ENCODE measurements around the gene CBFA2T2.

DNA sequence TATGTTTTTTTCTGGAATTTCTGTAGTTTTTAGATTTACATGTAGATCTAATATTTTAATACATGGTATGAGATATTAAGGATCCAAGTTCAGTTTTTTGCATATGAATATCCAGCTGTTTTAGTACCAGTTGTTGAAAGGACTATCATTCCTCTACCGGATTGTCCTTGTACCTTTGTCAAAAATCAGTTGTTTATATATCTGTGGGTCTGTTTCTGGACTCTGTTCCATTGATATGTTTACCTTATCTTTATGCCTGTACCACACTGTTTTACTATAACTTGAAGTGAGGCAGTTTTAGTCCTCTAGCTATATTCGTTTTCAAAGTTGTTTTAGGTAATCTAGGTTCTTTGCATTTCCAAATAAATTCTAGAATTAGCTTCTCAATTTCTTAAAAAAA lies 47.7 kb downstream of the CBFA2T2 start:
- TF ChIP-seq, protein P1, sequence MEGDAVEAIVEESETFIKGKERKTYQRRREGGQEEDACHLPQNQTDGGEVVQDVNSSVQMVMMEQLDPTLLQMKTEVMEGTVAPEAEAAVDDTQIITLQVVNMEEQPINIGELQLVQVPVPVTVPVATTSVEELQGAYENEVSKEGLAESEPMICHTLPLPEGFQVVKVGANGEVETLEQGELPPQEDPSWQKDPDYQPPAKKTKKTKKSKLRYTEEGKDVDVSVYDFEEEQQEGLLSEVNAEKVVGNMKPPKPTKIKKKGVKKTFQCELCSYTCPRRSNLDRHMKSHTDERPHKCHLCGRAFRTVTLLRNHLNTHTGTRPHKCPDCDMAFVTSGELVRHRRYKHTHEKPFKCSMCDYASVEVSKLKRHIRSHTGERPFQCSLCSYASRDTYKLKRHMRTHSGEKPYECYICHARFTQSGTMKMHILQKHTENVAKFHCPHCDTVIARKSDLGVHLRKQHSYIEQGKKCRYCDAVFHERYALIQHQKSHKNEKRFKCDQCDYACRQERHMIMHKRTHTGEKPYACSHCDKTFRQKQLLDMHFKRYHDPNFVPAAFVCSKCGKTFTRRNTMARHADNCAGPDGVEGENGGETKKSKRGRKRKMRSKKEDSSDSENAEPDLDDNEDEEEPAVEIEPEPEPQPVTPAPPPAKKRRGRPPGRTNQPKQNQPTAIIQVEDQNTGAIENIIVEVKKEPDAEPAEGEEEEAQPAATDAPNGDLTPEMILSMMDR (conservative IDR thresholded peaks at IDR 0.05): no peak
- TF ChIP-seq EZH2 (IDR thresholded peaks at IDR 0.05; ENCODE audit: low read depth): no peak
